Ovary (tissue), 9 donors: Measurements from ENCODE around the gene ATXN2. TPM values are rescaled to one million over a fixed set of nuclear protein-coding genes. Genes with fewer than 3 reads are reported as not detected.
A peak's percentile ranks its signal among the peaks of the same experiment; 100 is the strongest.
"Not testable (repeated sequence)": the region's sequence is repeated elsewhere in the genome, so short reads cannot be mapped to it uniquely, and the experiment has no call there.

ENCODE experiments used
- DNase-seq, 5 donors: peaks; one replicate each; pipeline ENCODE4 v3.0.0-alpha.2; 2019 to 2020
- H3K27ac ChIP-seq, 2 donors: fragments of 200-600 bp; one replicate each; pipeline versions ENCODE4 v1.5.1 to v1.8.0; 2019 to 2022
- H3K27me3 ChIP-seq: fragments of 200-600 bp; one replicate; pipeline ENCODE4 v1.8.0; 2022
- H3K36me3 ChIP-seq: fragments of 200-600 bp; sonication (generic); one replicate; pipeline ENCODE4 v1.5.1; 2019
- H3K4me1 ChIP-seq: one replicate; pipeline ENCODE4 v1.8.1; 2013; ENCODE audit warnings: mild to moderate bottlenecking, moderate library complexity; ENCODE audit not compliant: insufficient read depth
- H3K4me3 ChIP-seq: fragments of 200-600 bp; sonication (generic); one replicate; pipeline ENCODE4 v1.5.1; 2017
- H3K9me3 ChIP-seq, 2 donors: fragments of 200-600 bp in 1 of 2; sonication (generic) in 1 of 2; one replicate each; pipeline versions ENCODE4 v1.5.1 to v1.8.1; 2013 to 2019; ENCODE audit warnings: mild to moderate bottlenecking in 1 of 2, moderate library complexity in 1 of 2
- EP300 ChIP-seq: sonication (generic); formaldehyde crosslinking; IDR thresholded peaks from one replicate; pipeline ENCODE4 v1.6.1; 2017; ENCODE audit warnings: antibody characterized with exemption
- POLR2A ChIP-seq: fragments of 450-650 bp; IDR thresholded peaks from one replicate; pipeline ENCODE4 v1.6.1; 2017; ENCODE audit warnings: antibody characterized with exemption, mild to moderate bottlenecking, moderate library complexity
- WGBS, 3 donors: extraction: QIAGEN DNeasy Blood & Tissue Kit in 1 of 3; methylation state at CpG; one replicate each; pipeline versions ENCODE4 v1.1.5 to v1.1.7; 2013 to 2017; 5-methylcytosine and 5-hydroxymethylcytosine counted together
- intact Hi-C, 4 donors: fragments of 100-400 bp; cut with DNase I; formaldehyde crosslinking; loops; one replicate each; pipeline versions ENCODE4 v1.11.0 to v1.15.1; 2022 to 2023
- polyA plus RNA-seq, 2 donors: library from polyadenylated mRNA; stranded (reverse); fragments of 200-250 nt in 1 of 2; fragments of 350-450 nt in 1 of 2; fragmentation: Illumina TruSeq in 1 of 2; extraction: RNeasy Lipid Tissue Mini Kit (QIAGEN cat#74804) in 1 of 2; gene quantifications; one replicate each; pipeline ENCODE4 v1.2.3, GENCODE V29; 2013 to 2014
- total RNA-seq, 7 donors: library from RNA; depleted of rRNA in 2 of 7; stranded (reverse); fragments of >200 nt in 2 of 7; fragmentation: NEBNext Ultra II Directional in 3 of 7; extraction: Animal tissue kit (Norgen Biotek cat#: 25700) in 3 of 7; gene quantifications; one replicate each; pipeline versions ENCODE4 v1.1.0 to v1.2.4, GENCODE V29; 2016 to 2023
- TF ChIP-seq, protein P1 (sequence below), 3 donors: fragments of 450-650 bp in 2 of 3; fragments of 200-600 bp in 1 of 3; IDR thresholded peaks; one replicate each; pipeline versions ENCODE4 v1.5.1 to v1.8.0; 2016 to 2022; ENCODE audit warnings: antibody characterized with exemption in 3 of 3, mild to moderate bottlenecking in 1 of 3
- donor health status: DM: no; HTN: no; CAD: no; lungs with moderate emphysema.
- donor health status: DM: no; HTN: no; CAD: no.
- donor health status: Bipolar disorder and iron deficiency.
- donor health status: DM: yes; HTN: yes; CAD: no.
- donor health status: DM: no; HTN: no; CAD: no.
- donor health status: DM: yes; HTN: yes; CAD: no.

ATXN2 gene
- total and polyA plus RNA-seq, 9 donors: 28.4 to 106 (median 60.9) TPM

DNA sequence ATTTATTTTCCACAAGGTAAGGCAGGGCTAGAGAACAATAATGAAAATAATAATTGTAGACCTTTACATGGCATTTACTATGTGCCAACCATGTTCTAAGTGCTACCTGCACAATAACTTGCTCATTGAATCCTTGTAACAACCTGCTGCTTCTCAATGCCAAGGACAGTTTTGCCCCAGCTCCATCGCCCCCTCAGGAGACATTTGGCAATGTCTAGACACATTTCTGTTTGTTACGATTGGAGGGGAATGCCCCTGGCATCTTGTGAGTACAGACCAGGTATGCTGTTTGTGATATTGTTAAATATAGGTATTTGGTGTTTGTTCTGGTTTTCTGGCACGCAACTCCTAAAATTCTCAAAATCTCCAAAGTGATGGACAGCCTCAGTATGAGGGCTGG is 8.1 kb upstream of the ATXN2 start:
- WGBS, 3 donors: 83 to 89% (median 88%) methylated on average over 3 of the region's 3 CpGs
- intact Hi-C loops: no loop called here
- H3K27ac ChIP-seq: no peak overlapping the region
- H3K27me3 ChIP-seq: no peaks in the 10 kb centered on the region
- H3K4me1 ChIP-seq: no peaks in the 10 kb centered on the region
- TF ChIP-seq POLR2A: no peak
- no peak for TF ChIP-seq EP300
- TF ChIP-seq, protein P1, sequence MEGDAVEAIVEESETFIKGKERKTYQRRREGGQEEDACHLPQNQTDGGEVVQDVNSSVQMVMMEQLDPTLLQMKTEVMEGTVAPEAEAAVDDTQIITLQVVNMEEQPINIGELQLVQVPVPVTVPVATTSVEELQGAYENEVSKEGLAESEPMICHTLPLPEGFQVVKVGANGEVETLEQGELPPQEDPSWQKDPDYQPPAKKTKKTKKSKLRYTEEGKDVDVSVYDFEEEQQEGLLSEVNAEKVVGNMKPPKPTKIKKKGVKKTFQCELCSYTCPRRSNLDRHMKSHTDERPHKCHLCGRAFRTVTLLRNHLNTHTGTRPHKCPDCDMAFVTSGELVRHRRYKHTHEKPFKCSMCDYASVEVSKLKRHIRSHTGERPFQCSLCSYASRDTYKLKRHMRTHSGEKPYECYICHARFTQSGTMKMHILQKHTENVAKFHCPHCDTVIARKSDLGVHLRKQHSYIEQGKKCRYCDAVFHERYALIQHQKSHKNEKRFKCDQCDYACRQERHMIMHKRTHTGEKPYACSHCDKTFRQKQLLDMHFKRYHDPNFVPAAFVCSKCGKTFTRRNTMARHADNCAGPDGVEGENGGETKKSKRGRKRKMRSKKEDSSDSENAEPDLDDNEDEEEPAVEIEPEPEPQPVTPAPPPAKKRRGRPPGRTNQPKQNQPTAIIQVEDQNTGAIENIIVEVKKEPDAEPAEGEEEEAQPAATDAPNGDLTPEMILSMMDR (IDR thresholded peaks at IDR 0.05): no peak
- no peak for DNase-seq
- H3K36me3 ChIP-seq: no peaks in the 10 kb centered on the region
- H3K4me3 ChIP-seq: no peak overlapping the region
- H3K9me3 ChIP-seq: no peaks in the 10 kb centered on the region

DNA sequence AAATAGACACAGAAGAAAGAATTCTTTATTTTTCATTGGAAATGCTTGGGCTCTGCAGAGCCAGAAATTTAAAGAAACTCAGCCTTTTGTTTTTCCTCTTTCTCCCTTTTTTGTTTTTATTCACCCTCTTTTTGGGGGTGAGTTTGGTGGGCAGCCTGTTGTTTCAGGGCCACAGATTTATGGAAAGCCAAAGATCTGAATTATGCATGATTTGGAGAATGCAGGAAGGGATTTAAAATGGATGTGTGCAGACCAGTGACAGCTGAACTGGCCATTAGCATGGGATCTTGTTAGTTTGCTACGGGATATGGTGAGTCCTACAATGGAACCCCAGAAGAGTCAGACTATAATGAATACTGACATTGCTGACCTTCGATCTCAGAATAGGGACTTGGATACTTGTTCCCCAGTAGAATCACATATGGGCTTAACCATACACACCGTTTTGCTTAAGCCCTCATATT is 7.7 kb upstream of the ATXN2 start:
- Histone ChIP-seq H3K36me3 (no peaks in the 10 kb centered on the region), H3K27me3 (no peaks in the 10 kb centered on the region), H3K4me3 (no peak overlapping the region), H3K9me3 (no peaks in the 10 kb centered on the region), H3K4me1 (no peaks in the 10 kb centered on the region), H3K27ac (no peak overlapping the region)
- intact Hi-C loops: no loop called here
- 77 to 81% (median 77%) methylated on average over 3 of the region's 3 CpGs for WGBS, 3 donors
- DNase-seq: no peak
- TF ChIP-seq POLR2A (no peak), EP300 (no peak)
- TF ChIP-seq, protein P1 (IDR thresholded peaks at IDR 0.05): no peak

DNA sequence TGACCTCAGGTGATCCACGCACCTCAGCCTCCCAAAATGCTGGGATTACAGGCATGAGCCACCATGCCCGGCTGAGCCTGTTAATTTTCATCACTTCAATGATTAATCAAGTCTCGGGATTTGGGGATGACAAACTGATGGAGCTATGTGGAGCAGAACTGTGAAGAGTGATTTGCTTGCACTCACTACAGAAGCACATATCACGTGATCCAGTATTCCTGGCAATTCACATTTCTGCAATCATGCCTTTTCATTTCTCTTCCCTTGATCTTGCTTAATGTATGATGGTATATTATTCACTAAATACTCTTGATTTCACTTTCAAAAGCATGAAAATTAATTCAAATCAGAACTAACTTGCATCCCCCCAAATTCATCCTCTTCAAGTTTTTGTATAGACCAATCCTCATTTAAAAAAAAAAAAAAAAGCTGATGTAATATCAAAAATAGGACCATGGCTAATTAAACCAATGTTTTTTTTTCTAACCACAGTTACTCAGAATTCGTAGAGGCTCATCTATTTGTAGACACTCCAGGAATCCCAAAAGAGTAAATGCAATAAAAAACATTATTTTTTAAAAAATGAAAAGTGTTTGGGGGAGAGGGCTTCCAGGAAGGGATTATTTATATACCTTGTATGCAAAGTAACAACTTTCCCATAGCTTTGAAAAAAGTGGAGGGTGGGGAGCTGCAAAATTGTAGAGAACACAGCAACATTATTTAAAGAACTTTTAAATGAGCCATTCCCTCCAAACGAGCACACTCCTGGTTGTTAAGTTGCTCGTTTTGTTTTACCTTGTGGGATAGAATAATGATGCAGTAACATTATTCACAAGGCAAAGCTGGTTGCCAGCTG is 7.0 kb upstream of the ATXN2 start:
- no peaks in the 10 kb centered on the region for H3K4me1 ChIP-seq
- no peaks in the 10 kb centered on the region for H3K9me3 ChIP-seq
- DNase-seq: no peak
- H3K27me3 ChIP-seq: no peaks in the 10 kb centered on the region
- intact Hi-C loops: no loop called here
- 77 to 80% (median 80%) methylated on average over 7 of the region's 7 CpGs for WGBS, 3 donors
- TF ChIP-seq, protein P1 (IDR thresholded peaks at IDR 0.05): no peak
- TF ChIP-seq POLR2A (no peak), EP300 (no peak)
- H3K27ac ChIP-seq: no peak overlapping the region
- no peak overlapping the region for H3K4me3 ChIP-seq
- no peaks in the 10 kb centered on the region for H3K36me3 ChIP-seq

DNA sequence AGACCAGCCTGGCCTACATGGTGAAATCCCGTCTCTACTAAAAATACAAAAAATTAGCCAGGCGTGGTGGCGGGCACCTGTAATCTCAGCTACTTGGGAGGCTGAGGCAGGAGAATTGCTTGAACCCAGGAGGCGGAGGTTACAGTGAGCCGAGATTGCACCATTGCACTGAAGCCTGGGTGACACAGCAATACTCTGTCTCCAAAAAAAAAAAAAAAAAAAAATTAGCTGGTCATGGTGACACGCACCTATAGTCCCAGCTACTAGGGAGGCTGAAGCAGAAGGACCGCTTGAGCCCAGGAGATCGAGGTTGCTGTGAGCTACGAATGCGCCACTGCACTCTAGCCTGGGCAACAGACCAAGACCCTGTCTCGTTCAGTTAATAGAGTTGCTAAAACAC is 3.7 kb upstream of the ATXN2 start:
- intact Hi-C loops, H3K9me3 ChIP-seq, H3K4me3 ChIP-seq, H3K27ac ChIP-seq, H3K36me3 ChIP-seq, DNase-seq, H3K4me1 ChIP-seq, H3K27me3 ChIP-seq: not testable (repeated sequence)
- 95 to 96% (median 95%) methylated on average over 11 of the region's 11 CpGs for WGBS, 3 donors

DNA sequence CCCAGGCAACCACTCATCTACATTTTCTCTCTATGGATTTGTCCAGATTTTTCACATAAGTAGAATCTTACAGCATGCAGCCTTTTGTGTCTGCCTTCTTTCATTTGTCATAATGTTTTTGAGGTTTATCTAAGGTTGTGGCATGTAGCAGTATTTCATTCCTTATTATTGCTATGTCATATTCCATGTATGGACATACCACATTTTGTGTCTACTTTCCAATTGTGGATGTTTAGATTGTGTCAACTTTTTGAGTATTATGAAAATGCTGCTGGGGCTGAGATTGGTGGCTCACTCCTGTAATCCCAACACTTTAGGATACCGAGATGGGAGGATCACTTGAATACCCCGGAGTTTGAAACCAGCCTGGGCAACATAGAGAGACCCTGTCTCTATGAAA is 3.2 kb upstream of the ATXN2 start:
- H3K4me3 ChIP-seq: no peak overlapping the region
- H3K27me3 ChIP-seq: no peaks in the 10 kb centered on the region
- H3K4me1 ChIP-seq: peaks cover 1% of the 10 kb centered on the region
- TF ChIP-seq EP300: no peak
- TF ChIP-seq, protein P1 (IDR thresholded peaks at IDR 0.05): no peak
- TF ChIP-seq POLR2A: no peak
- no peak overlapping the region for H3K27ac ChIP-seq
- H3K36me3 ChIP-seq: no peaks in the 10 kb centered on the region
- intact Hi-C loops: no loop called here
- no peak for DNase-seq
- no peaks in the 10 kb centered on the region for H3K9me3 ChIP-seq
- 97 to 98% (median 97%) methylated on average over 2 of the region's 2 CpGs for WGBS, 3 donors

DNA sequence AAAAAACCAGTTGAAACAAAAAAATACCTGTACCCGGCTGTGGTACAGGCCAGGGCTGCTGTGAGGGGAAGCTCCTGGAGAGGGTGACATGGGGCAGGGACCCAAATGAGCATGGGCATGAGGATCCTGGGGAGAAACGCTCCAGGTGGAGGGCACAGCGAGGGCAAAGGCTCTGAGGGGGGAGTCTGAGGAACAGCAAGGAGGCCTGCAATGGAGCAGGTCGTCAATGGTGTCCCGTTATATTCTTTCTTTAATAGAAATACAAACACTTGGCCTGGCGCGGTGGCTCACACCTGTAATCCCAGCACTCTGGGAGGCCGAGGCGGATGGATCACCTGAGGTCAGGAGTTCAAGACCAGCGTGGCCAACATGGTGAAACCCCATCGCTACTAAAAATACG is 1.9 kb upstream of the ATXN2 start:
- H3K9me3 ChIP-seq, H3K27me3 ChIP-seq, H3K4me1 ChIP-seq, intact Hi-C loops, H3K27ac ChIP-seq, H3K4me3 ChIP-seq, H3K36me3 ChIP-seq: not testable (repeated sequence)
- WGBS, 3 donors: 92 to 94% (median 93%) methylated on average over 12 of the region's 12 CpGs
- DNase-seq: peak in 1 of 5 donors; percentile 23
